Measurements from ENCODE around the gene EFNA5.
A peak's percentile ranks its signal among the peaks of the same experiment; 100 is the strongest.
"Not testable (repeated sequence)": the region's sequence is repeated elsewhere in the genome, so short reads cannot be mapped to it uniquely, and the experiment has no call there.

Gene EFNA5

DNA sequence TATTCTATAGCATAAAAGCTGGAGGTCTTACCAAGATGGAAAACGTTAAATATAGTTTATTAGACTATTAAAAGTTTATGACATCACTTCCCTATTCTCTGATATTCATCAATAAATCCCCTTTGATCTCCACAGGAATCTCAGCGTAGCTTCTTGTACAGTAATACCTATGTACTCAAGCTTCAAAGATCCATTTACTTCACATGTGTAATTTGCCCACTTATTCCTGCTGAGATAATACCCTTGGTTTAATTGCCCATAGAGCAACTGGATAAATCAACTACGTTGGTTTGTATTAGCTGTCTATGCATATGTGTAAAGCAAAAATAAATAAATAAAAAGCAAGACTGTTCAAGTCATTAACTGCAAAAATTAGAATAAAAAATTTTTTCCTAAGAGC lies 219.7 kb downstream of the EFNA5 start:
- no peak for DNase-seq

DNA sequence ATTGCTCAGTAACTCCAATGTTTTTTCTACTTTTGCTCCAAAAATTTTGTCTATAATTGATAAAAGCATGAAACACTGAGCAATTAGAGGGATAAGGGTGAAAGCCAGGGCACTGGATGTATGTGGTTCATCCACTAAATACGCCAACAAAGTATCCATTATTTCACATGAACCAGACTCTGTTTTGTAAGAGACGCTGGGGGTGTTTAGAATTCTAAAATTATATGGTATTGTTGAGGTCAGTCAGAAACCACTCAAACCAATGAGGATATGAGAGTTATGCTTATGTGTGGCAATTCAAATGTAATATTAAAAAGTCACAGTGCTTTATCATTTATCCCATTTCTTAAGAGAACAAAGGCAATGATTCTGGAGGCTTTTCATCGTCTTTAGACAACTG lies 220.2 kb downstream of the EFNA5 start:
- DNase-seq, result no peak

GRCh38 chr5:107449369-107449768 lies 221.4 kb downstream of the EFNA5 start:
- DNase-seq, result no peak

DNA sequence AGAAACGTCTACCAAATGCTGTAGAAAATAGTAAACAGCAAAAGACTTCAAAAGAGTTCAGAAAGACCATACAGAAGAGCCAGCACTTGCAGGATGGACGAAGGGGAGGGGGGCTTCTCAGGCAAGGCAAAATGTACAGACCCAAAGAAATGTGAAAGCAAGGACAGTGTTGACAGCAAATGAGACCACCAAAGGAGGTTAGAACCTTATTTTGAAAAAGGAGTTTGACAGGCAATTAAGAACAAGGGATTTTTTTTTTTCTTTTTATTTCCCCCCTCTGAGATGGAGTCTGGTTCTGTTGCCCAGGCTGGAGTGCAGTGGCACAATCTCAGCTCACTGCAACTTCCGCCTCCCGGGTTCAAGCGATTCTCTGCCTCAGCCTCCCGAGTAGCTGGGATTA lies 223.2 kb downstream of the EFNA5 start:
- no peak for DNase-seq

GRCh38 chr5:107446972-107447371 lies 223.8 kb downstream of the EFNA5 start:
- DNase-seq, result no peak

GRCh38 chr5:107444300-107444699 lies 226.4 kb downstream of the EFNA5 start:
- no peak for DNase-seq

- DNase-seq, result no peak
These were observed 226.8 kb downstream of the EFNA5 start for GRCh38 chr5:107443897-107444296.

DNA sequence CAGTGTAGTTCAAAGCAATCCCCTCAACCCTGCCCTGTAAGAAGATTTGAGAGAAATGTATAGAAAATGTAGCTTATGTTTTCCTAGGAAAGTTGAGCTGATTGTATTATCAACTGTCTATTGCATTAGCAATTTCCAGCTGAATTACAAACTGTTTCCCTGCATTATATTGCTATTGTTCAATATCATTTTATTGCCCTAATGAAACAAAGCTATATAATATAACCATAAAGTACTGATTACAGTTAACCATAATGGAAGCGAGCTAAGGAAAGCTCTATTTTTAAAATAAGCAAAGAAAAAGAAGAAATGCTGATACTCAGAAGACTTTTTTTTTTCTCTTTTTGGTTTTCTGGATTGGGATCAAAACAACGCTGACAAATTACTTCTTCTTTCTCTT lies 228.3 kb downstream of the EFNA5 start:
- no peak for DNase-seq

GRCh38 chr5:107439832-107440231 lies 230.9 kb downstream of the EFNA5 start:
- no peak for DNase-seq

- no peak for DNase-seq
These were observed 232.7 kb downstream of the EFNA5 start for GRCh38 chr5:107437986-107438510.

GRCh38 chr5:107437154-107437553 lies 233.6 kb downstream of the EFNA5 start:
- DNase-seq, result no peak

DNA sequence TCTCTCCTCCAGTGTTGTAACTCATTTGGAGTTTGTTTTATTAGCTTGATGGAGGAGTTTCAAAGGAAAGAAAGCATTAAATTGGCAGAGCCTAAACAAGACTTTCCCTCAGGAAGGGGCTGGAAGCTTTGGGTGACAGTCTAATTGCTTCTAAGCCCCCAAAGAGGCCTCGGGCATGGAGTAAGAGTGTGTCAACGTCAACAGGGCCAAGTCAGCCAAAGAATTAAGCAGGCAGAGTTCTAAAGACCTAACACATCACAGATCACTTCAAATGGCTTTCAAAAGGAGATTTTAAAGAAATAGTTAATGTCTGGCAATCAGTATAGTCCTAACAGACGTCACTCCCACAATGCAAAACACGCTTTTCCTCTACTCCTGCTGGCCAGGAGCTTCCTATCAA lies 234.5 kb downstream of the EFNA5 start:
- DNase-seq, result no peak

- no peak for DNase-seq
These were observed 235.7 kb downstream of the EFNA5 start for GRCh38 chr5:107435061-107435460.

- not testable (repeated sequence) for DNase-seq
These were observed 237.1 kb downstream of the EFNA5 start for GRCh38 chr5:107433646-107434045.

GRCh38 chr5:107431998-107432397 lies 238.7 kb downstream of the EFNA5 start:
- no peak for DNase-seq

DNA sequence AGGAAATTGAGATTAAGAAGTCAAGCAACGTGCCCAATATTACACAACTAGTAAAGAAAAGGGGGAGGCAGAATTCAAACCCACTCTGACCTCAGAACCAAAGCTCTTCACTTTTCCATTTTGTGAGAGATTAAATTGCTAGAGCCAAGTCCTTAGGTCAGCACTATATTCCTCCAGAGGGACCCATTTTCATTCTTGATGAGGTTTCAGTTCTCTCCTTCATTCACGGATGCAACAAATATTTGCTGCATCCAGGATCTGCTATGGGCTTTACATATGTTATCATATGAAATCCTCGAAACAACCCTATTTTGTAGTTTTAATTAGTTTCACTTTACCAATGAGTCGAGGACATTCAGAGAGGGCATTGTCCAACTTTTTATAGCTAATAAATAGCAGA lies 239.2 kb downstream of the EFNA5 start:
- DNase-seq, result no peak

DNA sequence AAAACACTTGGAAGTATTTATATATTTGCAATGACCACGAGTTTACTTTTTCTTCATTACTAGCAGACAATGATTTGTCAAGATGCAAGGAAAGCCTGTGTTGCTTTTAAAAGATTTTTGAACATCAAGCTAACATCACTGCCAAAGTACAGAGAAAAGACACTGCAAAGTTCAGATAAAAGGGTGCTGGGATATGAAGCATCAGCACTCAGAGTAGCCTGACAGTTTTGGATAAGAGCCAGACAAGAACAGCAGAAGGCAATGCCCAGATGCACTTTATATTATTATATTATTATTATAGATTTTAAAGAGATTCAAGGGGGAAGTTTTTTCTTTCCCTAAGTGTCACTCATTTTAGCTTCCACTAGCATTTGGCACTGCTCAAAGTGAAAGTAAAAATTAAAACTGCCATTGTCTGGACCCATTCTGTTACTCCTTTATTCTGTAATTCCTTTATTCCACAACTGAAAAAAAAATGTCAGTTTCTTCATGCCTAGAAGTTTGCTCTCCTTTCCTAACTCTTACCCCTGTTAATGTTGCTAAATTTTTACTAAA lies 240.6 kb downstream of the EFNA5 start:
- DNase-seq, result no peak

- DNase-seq, result no peak
These were observed 242.4 kb downstream of the EFNA5 start for GRCh38 chr5:107428303-107428813.

GRCh38 chr5:107426872-107427271 lies 243.9 kb downstream of the EFNA5 start:
- no peak for DNase-seq

GRCh38 chr5:107426209-107426608 lies 244.5 kb downstream of the EFNA5 start:
- DNase-seq, result no peak

GRCh38 chr5:107425541-107426031 lies 245.2 kb downstream of the EFNA5 start:
- DNase-seq, result no peak

DNA sequence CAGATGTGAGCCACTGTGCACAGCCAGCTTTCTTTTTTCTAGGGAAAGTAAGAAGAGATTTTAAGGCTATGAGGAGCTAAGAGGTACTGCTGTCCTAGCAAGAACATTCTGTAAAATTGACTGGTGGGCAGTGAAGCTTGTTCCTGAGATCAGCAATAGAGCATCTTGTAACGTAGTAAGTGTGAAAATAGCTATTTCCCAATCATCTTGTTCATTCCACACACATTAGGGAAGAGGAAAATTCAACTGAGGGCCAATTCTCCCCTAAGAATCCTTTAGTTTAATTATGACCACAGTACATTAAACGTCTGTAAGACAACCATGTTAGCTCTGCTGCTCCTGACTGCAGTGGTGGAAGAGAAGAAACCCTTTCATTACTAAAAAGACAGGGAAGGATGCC lies 246.2 kb downstream of the EFNA5 start:
- no peak for DNase-seq

DNA sequence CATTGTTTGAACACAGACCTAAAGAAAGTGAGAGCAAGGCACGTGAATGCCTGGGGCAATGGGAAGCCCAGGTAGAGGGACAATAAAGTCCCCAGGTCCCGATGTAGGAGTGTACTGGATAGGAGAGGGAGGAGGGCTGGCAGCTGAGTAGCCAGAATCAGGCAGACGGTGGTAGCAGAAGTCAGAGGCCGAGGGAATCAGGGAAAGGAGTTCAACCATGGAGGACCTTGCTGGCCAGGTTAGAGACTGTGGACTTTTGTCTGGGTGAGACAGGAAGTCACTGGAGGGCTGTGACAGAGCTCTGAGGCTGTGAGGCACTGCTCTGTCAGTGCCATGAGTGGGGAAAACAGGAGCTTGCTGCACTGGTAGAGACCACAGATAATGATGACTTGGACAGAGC lies 248.2 kb downstream of the EFNA5 start:
- DNase-seq, result no peak

- no peak for DNase-seq
These were observed 251.2 kb downstream of the EFNA5 start for GRCh38 chr5:107419498-107419897.

DNA sequence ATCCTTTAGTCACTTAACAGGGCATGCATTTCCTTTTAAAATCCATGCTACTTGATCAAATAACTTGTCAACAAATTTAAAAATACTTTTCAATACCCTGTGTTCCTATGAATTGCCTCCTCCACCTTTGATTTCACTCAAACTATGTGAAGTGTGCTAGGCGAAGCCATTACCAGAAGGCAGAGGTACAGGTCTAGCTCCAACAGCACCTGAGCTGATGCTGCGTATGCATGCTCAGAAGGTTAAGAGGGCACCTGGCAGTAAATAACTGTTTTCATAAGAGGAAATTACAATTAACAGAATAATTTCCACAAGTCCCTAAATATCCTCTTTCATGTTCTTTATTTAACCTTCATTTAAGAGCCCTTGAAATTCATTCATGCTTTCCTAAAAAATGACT lies 251.8 kb downstream of the EFNA5 start:
- peak; percentile 3 for DNase-seq

Measured in NCI-H1436 treated with DMSO at 0.1 percent for 48 hours (cell line).